ENCODE results near the gene KLHL29. TPM values are rescaled to one million over a fixed set of nuclear protein-coding genes. Genes with fewer than 3 reads are reported as not detected.

The KLHL29 gene
- total RNA-seq (2014; rRNA removed; shearing (Covaris generic)): 4.7 and 6.4 TPM in 2 replicates
- 1.7 and 1.9 TPM in 2 replicates for polyA plus RNA-seq (2016; fragmentation: Nextera tagmentation; extraction: Ambion mirVana)

DNA sequence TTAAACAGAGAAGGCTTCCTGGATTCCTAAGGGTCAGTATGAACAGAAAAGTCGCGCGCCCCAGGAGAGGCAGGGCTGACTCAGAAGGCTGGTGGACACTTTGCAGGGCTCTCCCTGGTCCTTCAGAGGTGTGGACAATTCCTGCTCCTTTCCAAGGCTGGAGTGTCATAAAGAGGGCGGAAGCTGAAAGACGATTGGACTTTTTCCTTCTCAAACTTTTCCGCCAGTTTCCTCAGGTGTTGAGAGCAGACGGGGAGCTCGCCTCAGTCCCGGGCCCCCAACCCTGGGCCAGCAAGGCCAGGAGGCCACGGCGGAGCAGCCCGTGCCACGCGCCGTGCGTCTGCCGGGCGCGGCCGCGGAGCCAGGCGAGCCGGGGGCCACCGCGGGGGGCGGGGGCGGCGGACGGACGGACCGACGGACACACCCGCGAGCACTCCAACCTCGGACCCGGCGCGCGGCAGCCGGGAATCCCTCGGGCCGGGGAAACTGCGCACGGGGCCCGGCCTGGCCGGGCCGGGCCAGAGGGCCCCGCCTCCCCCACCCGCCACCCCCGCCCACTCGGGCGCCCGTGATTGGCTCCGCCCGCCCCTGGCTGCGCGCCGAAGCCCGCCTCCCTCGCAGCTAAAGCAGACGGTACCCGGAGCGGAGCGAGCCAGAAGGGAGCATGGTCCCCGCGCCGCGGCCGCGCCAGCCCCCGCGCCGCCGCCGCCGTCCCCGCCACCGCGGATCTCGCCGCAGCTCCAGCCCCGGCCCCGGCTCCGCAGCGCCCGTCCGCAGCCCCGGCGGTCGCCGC, at the start of gene KLHL29:
Gene KLHL29, plus strand, starts transcription at position 629 of the 793 bp plus-strand sequence. CDS start 177,018 bp downstream, outside the sequence.
- in situ Hi-C loops (cut with MboI): loop anchor here (25.0 kb wide), 1 partner anchor 378 kb away; no protein-coding TSS in a partner anchor
- Histone ChIP-seq H4K20me1 (ENCODE audit: insufficient read depth) (0 out of 2 replicates have a peak, but pooled peaks cover 4% of the 10 kb centered on the region), H2AFZ (peak within 1 kb of the TSS; percentile 86), H3K4me1 (ENCODE audit: insufficient read depth) (peaks cover 10% of the 10 kb centered on the region), H3F3A (ENCODE audit: insufficient read depth) (no peaks in the 10 kb centered on the region), H3K4me2 (ENCODE audit: unreplicated experiment) (peak within 1 kb of the TSS; percentile 81), H3K4me3 (peak within 1 kb of the TSS; percentile 81), H3K36me3 (ENCODE audit: low read depth) (no peaks in the 10 kb centered on the region), H3K79me2 (ENCODE audit: insufficient read depth) (peaks cover 27% of the 10 kb centered on the region), H3K27ac (peak within 1 kb of the TSS; percentile 44; the same call in 1 of the 2 replicates), H3K27me3 (replicated peaks; ENCODE audit: insufficient read depth) (no peaks in the 10 kb centered on the region), H3K9me2 (ENCODE audit: insufficient read depth) (no peaks in the 10 kb centered on the region), H3K9me3 (ENCODE audit: low read depth) (no peaks in the 10 kb centered on the region), H3K9ac (peak within 1 kb of the TSS; percentile 69)
- 16% methylated on average over 36 to 44 of the region's 91 CpGs for WGBS, 2 experiments (ENCODE audit: low coverage in 1 of 2, low lambda C conversion rate in 2 of 2, missing lambda C conversion rate in 2 of 2)
- TF ChIP-seq EZH2 (IDR thresholded peaks at IDR 0.05; ENCODE audit: insufficient read depth, poor library complexity, severe bottlenecking) (no peak), EZH2phosphoT487 (IDR thresholded peaks at IDR 0.05; ENCODE audit: insufficient read depth, low read depth) (no peak)
- DNase-seq: peak; percentile 90

DNA sequence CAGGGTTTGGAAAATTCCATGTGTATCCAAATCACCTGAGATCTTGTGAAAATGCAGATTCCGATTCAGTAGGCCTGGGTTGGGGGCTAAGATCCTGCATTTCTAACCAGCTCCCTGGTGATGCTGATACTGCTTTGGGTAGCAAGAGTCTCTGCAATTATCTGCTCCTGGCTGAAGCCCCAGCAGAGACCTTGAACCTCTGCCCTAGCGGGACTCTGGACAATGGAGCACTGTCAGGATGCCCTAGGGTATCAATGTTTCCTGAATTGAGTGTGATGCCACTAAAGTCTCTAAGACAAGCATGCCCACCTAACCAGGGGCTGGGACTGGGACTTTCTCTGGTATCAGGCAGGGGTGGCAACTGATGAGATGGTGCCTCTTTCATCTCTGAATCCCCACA, 49.4 kb upstream of the KLHL29 start:
- Histone ChIP-seq H3K4me1 (ENCODE audit: insufficient read depth) (no peaks in the 10 kb centered on the region), H3K9me2 (ENCODE audit: insufficient read depth) (no peaks in the 10 kb centered on the region), H2AFZ (no peak overlapping the region), H3K4me2 (ENCODE audit: unreplicated experiment) (no peak overlapping the region), H3K9me3 (ENCODE audit: low read depth) (no peaks in the 10 kb centered on the region), H3K4me3 (no peak overlapping the region), H3K27me3 (replicated peaks; ENCODE audit: insufficient read depth) (peaks cover 25% of the 10 kb centered on the region), H4K20me1 (ENCODE audit: insufficient read depth) (no peaks in the 10 kb centered on the region), H3K79me2 (ENCODE audit: insufficient read depth) (no peaks in the 10 kb centered on the region), H3K27ac (no peak overlapping the region), H3F3A (ENCODE audit: insufficient read depth) (no peaks in the 10 kb centered on the region), H3K36me3 (ENCODE audit: low read depth) (no peaks in the 10 kb centered on the region), H3K9ac (no peak overlapping the region)
- DNase-seq: no peak
- WGBS, 2 experiments (ENCODE audit: low coverage in 1 of 2, low lambda C conversion rate in 2 of 2, missing lambda C conversion rate in 2 of 2): 54 to 66% methylated on average over 2 of the region's 2 CpGs
- TF ChIP-seq EZH2 (IDR thresholded peaks at IDR 0.05; ENCODE audit: insufficient read depth, poor library complexity, severe bottlenecking) (no peak), EZH2phosphoT487 (IDR thresholded peaks at IDR 0.05; ENCODE audit: insufficient read depth, low read depth) (no peak)
- in situ Hi-C loops (cut with MboI): no loop called here

DNA sequence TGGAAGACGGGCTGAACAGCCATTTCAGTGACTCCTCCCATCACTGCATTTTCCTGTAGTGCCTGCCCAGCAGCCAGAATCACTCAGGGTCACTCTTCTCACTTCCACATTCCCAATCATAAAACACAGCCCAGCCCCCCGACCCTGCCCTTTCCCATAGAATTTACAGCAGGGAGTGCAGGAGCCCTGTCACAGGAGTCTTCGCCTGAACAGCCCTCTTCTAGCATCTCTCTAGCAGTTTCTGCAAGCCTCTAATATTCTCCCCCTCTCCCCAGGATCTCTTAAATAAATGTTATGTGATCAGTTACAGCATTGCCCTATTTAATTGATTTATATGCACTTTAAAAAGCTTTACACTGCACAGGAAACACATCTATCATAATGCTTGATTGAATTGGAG, 42.9 kb upstream of the KLHL29 start:
- H3K27me3 ChIP-seq (replicated peaks; ENCODE audit: insufficient read depth): peaks cover 23% of the 10 kb centered on the region
- no peaks in the 10 kb centered on the region for H4K20me1 ChIP-seq (ENCODE audit: insufficient read depth)
- H3K9ac ChIP-seq: no peak overlapping the region
- no peak overlapping the region for H3K4me2 ChIP-seq (ENCODE audit: unreplicated experiment)
- no peaks in the 10 kb centered on the region for H3F3A ChIP-seq (ENCODE audit: insufficient read depth)
- no peak for DNase-seq
- H3K4me1 ChIP-seq (ENCODE audit: insufficient read depth): no peaks in the 10 kb centered on the region
- H3K4me3 ChIP-seq: no peak overlapping the region
- H3K9me3 ChIP-seq (ENCODE audit: low read depth): no peaks in the 10 kb centered on the region
- no peak overlapping the region for H3K27ac ChIP-seq
- H3K9me2 ChIP-seq (ENCODE audit: insufficient read depth): no peaks in the 10 kb centered on the region
- no peaks in the 10 kb centered on the region for H3K36me3 ChIP-seq (ENCODE audit: low read depth)
- in situ Hi-C loops (cut with MboI): no loop called here
- no peak overlapping the region for H2AFZ ChIP-seq
- H3K79me2 ChIP-seq (ENCODE audit: insufficient read depth): no peaks in the 10 kb centered on the region
- no peak for TF ChIP-seq EZH2phosphoT487 (IDR thresholded peaks at IDR 0.05; ENCODE audit: insufficient read depth, low read depth)
- TF ChIP-seq EZH2 (IDR thresholded peaks at IDR 0.05; ENCODE audit: insufficient read depth, poor library complexity, severe bottlenecking): no peak
- WGBS, 2 experiments (ENCODE audit: low coverage in 1 of 2, low lambda C conversion rate in 2 of 2, missing lambda C conversion rate in 2 of 2): 18 to 22% methylated on average over 3 of the region's 3 CpGs

DNA sequence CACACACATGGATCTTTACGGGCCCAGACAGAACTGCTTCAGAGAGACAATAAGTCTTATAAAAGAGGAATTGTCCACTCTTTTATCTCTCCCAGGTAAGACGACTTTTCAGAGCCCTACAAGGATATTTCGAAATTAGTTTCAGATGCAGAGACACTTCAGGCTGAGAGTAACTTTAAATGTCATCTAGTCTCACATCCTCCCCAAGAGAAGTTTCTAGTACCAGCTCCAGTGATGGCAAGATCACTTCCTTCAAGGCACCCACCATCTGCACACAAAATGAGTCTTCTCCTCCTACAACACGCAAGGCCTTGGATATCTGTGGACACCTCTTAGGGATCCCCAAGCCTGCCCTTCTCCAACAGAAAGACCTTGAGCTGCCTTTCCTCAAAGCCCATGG, 39.0 kb upstream of the KLHL29 start:
- H3K4me1 ChIP-seq (ENCODE audit: insufficient read depth): peaks cover under 1% of the 10 kb centered on the region; the same call in 1 of the 2 replicates

More for the DNA sequence above, 39.0 kb upstream of the KLHL29 start:
- Histone ChIP-seq H4K20me1 (ENCODE audit: insufficient read depth) (no peaks in the 10 kb centered on the region), H3K36me3 (ENCODE audit: low read depth) (no peaks in the 10 kb centered on the region), H3K4me2 (ENCODE audit: unreplicated experiment) (no peak overlapping the region), H3K27me3 (replicated peaks; ENCODE audit: insufficient read depth) (peaks cover 23% of the 10 kb centered on the region), H3K27ac (no peak overlapping the region), H2AFZ (no peak overlapping the region), H3K79me2 (ENCODE audit: insufficient read depth) (no peaks in the 10 kb centered on the region), H3K9me2 (ENCODE audit: insufficient read depth) (no peaks in the 10 kb centered on the region), H3K4me3 (no peak overlapping the region), H3K9me3 (ENCODE audit: low read depth) (no peaks in the 10 kb centered on the region), H3F3A (ENCODE audit: insufficient read depth) (no peaks in the 10 kb centered on the region), H3K9ac (no peak overlapping the region)
- TF ChIP-seq EZH2 (IDR thresholded peaks at IDR 0.05; ENCODE audit: insufficient read depth, poor library complexity, severe bottlenecking) (no peak), EZH2phosphoT487 (IDR thresholded peaks at IDR 0.05; ENCODE audit: insufficient read depth, low read depth) (no peak)
- DNase-seq: no peak
- 58 to 62% methylated on average over 4 of the region's 4 CpGs for WGBS, 2 experiments (ENCODE audit: low coverage in 1 of 2, low lambda C conversion rate in 2 of 2, missing lambda C conversion rate in 2 of 2)
- in situ Hi-C loops (cut with MboI): no loop called here

All from GM23248 (cell line).